MV-4-11 (cell line): ENCODE measurements around the gene DNPH1.

Experiments
- DNase-seq: peaks from one replicate; lab custom pipeline; 2025; lab: John Stamatoyannopoulos, UW

The DNPH1 gene

DNA sequence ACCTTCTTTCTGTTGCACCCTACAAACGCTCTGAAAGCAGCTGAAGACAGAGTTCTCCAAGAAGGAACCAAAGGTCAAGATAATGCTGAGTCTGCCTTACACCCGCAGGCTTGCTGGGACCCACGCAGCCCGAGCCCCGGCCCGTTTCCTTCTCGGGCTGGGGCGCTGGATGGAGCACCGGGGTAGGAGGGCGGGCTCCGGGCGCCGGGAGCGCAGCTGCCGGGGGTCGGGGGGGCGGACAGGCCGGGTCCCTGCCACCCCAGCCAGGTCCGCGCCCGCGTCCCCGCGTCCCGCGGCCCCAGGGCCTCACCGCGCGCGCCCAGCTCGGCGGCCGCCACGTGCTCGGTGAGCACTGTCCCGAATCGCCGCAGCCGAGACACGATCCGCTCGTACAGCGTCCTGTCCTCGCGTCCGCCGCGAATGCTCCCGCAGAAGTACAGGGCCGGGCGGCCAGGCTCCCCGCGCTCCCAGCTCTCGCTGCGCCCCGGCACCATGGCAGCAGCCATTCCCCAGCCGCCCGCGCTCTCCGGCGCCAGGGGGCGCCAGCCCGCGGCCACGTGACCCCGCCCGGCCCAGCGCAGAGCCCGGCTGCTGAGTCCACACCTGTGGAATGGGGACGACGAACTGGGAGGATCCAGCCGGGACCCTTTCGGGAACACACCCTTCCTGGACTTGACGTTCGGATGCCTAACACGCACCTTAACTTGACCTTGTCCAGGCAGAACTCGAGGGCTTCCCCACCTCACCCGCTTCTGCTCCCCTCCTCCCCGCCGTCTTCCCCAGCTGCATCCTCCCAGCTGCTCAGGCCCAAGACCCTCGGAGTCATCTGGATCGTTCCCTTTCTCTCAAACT, at the start of gene DNPH1:
Gene DNPH1 (minus strand): TSS at position 531 of the 852 bp plus-strand sequence. CDS start 25 bp downstream, at position 506.
- DNase-seq, result peak; percentile 37

DNA sequence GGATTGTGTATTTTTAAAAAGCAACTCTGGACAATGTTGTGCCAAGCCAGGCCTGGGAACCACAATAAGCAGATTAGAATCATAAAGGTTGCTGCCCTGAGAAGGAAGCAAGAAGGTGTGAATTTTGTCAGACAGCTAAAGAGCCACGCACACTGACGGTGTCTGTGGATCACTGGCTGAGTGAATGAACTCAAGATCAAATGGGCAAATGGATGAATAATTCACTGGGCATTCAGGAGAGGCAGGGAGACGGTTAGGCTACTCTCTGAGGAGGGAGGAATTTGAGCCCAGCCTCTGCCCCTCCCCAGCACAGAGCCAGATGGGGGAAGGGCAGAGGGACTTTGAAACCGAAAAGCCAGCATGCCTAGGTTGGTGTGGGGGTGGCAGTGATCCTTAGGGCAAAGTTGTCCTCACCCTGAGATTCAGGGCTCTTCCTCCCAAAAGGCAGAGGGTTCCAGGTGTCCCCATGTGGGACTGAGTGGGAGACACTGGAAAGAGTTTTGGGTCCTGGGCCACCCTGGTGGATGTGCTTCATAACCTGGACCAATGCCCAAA, 49.3 kb upstream of the DNPH1 start:
- DNase-seq, result no peak

- no peak for DNase-seq
Measured at GRCh38 chr6:43277643-43278523, 48.6 kb upstream of the DNPH1 start.

GRCh38 chr6:43277306-43277642, 48.0 kb upstream of the DNPH1 start:
- no peak for DNase-seq

DNA sequence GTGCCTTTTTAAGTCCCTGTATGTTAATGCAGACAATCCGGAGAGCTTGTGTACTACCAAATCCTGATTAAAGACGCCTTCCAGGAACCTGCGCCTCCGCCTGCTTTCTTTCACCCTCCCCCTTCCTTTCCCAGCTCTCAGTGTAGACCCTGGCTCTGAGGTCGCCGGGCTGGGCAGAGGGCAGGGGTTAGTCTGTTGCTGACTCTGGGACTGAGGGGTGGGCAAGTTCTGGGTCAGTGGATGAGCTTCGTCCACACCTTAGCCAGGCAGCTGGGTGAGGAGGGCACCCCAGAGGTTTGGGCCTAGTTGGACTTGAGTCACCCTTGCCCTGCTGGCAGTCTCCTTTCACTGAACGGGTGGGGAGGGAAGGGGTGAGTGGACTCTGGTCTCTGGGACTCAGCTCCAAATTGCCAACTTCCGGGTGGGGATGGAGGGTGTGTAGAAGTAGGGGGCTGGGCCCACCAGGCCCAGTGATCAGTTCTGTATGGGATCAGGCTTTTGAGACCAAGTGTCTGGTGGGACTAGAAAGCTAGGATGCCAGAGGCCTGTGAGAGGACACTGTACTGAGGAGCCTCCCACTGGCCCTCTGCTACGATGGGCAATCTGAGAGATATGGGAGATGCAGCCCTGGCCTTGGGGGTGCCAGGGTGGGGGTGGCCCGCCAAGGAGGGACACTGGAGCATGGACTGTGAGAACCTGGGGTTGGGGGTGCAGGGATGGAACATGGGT, 47.5 kb upstream of the DNPH1 start:
- no peak for DNase-seq

DNA sequence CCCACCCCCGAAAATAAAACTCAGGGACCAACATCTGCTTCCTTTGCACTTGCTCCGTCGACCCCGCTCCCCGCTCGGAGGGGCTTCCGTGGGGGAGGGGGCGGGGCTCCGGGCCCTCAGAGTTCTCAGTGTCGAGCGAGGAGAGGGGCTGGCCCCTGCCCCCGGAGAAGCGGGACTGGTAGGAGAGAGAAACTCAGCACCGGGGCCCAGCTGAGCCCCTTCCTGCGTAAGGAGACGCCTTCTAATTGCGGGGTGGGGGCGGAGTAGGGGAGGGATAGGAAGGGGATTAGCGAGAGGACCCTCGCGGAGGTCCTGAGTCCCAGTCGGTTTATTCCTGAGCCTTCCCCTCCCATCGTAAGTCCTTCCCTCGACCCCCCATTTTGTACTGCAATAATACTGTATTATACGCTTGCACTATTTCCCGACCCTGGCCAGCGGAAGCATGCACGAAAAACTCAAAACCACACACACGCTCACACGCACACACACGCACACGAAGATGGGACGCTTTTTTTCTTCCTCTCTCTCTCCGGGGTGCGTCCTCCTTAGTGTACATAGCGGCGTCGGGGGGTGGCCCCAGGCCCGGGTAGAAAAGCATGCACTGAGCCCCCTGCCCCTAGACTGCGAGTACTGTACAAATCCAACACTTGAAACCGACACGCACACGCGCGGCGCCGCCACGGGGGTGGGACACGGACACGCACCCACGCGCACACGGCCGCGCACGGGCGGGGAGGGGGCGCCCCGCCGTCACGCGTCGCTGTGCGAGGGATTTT, 46.7 kb upstream of the DNPH1 start:
- no peak for DNase-seq

DNA sequence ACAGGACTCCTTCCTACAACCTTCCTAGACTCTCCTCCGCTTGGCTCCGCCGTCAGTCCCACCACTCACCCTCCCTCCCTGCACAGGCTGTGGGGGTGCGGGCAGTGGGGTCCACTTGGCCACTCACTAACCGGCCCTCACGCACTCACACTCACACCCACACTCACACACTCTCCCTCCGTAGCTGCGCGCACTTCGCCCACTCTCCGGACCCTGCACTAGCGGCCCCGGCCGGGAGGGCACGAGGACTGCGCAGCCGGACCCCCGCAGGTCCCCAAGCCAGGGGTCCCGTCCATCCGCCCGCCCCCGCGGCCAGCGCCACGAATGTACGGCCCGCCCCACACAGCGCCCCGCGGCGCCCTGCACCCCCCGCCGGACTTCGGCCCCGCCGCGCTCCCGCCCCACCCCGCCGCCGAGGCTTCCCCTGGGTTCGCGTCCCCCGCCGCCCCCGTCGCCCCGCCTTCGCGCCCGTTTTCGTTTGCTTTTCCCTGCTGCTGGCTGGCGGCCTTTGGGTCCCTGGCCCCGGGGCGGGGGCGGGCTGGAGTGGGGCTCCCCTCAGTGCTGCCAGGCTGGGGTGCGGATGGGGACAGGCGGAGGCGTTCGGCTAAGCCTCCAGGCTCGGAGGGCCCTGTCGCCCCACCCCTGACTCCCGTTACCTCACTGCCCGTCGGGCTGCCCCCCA, 45.8 kb upstream of the DNPH1 start:
- no peak for DNase-seq

DNA sequence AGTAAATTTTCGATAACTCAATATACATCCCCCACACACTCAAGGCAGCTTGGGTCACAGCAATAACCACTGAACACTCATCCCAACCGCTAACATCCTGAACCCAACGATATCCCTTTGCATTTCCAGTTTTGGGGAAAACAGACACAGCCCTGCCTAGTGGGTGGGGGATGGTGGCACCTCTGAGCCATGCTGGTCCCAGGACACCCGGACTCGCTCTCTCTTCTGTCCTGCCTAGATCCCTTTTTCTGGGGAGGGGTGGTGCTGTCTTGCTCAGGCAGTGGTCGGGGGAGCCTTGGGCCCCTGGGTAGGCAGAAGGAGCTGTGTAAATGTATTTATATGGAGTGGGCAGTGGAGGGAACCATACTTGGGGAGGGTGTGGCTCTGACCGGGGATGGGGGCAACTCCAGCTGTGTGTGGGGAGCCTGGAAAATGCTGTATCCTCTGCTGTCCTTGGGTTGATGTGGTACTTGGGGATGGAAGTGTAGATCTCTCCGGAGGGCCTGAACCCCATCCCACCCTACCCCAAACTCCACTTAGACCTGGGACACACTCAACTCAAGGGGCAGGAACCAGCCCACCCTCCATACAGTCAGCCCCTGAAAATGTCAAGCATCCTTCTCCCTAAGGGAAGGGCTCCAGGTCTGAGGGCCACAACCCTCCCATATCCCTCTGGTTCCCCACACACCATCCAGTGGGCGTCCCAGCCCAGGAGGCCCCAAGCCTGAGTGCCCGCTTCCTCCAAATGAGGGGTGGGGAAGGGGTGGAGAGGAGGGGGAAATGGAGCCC, 45.0 kb upstream of the DNPH1 start:
- no peak for DNase-seq

- DNase-seq, result no peak
Measured at GRCh38 chr6:43273707-43274106, 44.4 kb upstream of the DNPH1 start.

DNA sequence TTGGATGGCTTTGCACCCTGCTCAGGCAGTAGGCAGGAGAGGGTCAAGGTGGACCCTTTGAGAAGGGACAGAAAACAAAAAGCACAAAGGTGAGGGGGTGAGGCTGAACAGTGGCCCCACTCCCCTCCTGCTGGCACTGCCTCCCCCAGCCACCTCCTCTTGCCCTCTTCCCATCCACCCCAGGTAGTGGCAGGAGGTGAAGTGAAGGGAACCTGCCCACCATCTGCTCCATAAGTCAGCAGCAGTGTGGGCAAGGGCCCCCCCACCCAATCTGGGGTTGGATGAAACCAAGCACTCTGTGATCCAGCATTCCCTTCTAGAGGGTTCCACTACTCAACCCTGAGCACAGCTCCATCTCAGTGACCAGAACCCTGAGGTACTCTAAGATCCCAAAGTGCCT, 42.7 kb upstream of the DNPH1 start:
- no peak for DNase-seq

- no peak for DNase-seq
Measured at GRCh38 chr6:43271103-43271815, 42.0 kb upstream of the DNPH1 start.

DNA sequence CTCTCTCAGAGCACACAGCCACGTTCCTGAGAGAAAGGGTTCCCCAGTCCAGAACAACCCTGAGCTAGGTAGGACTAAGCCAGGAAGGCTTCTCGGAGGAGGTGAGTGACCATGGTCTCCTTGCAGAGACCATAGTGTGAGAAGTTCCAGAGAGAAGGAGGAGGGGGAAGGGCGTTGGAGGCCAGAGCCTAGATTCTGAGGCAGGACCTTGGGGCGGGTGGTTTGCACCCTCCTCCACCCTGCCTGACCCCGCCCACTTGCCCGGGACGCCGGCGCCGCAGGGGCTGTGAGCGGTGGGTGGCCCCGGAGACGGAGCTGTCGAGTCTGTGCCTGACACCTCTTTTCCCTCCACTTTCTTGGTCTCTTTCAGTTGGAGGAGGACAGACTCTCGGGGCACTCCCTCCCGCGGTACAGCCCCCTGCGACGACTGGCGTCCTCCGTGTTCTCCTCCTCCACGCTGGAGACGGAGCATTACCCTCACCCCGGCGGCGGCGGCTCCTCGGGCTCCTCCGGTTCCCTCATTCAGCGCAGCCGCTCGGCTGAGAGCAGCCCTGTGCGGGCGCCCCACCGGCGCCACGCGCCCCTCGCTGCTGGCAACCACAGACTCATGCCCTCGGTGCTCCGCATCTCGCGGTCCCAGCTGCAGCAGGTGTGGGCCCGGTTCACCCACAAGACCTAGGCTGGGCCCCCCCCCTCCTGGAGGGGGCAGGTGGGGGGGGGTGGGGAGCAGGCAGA, 40.2 kb upstream of the DNPH1 start:
- no peak for DNase-seq

DNA sequence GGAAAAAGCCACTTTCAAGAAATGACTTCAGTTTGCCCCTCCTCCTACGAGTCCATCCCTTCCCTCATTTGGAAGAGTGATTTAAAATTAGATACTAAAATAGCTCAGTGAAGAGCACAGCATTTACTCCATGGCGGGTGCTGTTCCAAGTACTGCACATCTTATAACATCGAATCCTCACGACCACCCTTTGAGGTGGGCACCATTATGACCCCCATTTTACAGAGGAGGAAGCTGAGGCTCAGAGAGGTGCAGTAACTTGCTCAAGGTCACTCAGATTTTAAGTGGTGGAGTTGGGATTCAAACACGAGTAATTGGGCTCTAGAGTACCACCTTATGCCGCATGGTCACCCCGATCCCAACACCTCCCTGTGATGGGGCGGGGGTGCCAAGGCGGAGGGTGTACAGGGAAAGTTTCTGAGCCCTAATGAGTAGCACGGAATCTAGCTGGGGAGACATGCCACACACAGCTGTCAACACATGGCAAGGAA, 39.5 kb upstream of the DNPH1 start:
- no peak for DNase-seq

GRCh38 chr6:43268355-43268700, 39.0 kb upstream of the DNPH1 start:
- DNase-seq, result no peak

DNA sequence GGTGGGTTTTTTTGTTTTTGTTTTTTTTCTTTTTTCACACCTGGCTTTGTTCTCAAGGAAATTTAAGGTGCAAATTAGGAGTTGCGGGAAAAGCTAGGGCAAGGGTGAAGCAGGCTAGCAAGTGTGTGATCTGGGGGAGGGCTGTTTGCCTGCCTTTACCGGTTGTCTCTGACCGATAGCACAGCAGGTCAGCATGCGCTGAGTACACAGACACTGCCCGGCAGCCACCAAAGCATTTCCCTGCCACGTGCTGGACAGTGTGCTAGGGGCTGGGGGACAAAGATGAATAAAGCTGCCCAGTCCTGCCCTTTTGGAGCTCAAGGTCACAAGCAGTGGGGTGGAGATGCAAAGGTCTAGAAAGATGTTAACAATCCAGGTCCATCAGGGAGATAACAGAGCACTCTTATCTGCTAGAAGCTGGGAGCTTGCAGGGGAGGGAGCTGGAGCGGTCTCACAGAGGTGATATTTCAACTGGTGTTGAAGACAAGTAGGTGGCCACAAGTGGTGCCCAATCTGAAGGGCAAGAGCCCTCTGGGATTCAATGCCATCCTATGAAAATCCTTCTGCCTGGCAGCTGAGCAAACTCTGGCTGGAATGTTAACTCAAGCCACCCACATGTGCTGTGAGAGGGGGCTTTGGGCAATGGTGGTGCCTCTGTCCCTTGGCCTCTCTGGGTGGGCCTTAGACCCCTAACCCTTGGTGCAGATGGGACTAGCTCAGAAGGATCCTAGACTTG, 38.5 kb upstream of the DNPH1 start:
- DNase-seq, result no peak

- DNase-seq, result no peak
Measured at GRCh38 chr6:43265564-43265963, 36.3 kb upstream of the DNPH1 start.

GRCh38 chr6:43264599-43265145, 35.4 kb upstream of the DNPH1 start:
- DNase-seq, result no peak
